Activated CD8-positive, alpha-beta memory T cell treated with anti-CD3 and anti-CD28 coated beads for 36 hours (primary cell): ENCODE results near the gene GDF9. TPM values are rescaled to one million over a fixed set of nuclear protein-coding genes. Genes with fewer than 3 reads are reported as not detected.

Source experiments
- CTCF ChIA-PET: fragments of 350-600 bp; sonication (Branson Sonifier 250); formaldehyde crosslinking; loops from one replicate; lab custom pipeline; 2021; ENCODE audit warnings: antibody characterized with exemption; lab: Charles Lee
- POLR2A ChIA-PET: fragments of 350-600 bp; sonication (Branson Sonifier 250); formaldehyde crosslinking; loops from one replicate; lab custom pipeline; 2021; ENCODE audit warnings: antibody characterized with exemption; lab: Charles Lee
- total RNA-seq, 2 experiments: library from RNA; stranded (reverse); gene quantifications; one replicate each; pipeline ENCODE4 v1.2.3, GENCODE V29; 2021

GDF9 gene
- total RNA-seq, 2 experiments from 2014 or later = 0.23 to 0.27 TPM

DNA sequence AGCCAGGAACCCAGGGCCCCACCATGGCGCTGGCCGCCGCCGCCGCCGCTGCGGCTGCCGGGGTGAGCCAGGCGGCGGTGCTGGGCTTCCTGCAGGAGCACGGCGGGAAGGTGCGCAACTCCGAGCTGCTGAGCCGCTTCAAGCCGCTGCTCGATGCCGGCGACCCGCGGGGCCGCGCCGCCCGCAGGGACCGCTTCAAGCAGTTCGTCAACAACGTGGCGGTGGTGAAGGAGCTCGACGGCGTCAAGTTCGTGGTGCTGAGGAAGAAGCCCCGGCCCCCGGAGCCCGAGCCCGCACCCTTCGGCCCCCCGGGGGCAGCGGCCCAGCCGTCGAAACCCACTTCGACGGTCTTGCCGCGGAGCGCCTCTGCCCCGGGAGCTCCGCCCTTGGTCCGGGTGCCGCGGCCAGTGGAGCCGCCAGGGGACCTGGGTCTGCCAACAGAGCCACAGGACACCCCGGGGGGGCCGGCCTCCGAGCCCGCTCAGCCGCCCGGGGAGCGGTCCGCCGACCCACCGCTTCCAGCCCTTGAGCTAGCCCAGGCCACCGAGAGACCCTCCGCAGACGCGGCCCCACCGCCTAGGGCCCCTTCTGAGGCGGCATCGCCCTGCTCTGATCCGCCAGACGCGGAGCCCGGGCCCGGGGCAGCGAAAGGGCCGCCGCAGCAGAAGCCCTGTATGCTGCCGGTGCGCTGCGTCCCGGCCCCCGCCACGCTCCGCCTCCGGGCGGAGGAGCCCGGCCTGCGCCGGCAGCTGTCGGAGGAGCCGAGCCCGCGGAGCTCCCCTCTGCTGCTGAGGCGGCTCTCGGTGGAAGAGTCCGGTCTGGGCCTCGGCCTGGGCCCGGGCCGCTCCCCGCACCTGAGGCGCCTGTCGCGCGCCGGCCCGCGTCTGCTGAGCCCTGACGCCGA is 52.4 kb downstream of the GDF9 start:
- POLR2A ChIA-PET = interaction anchor here (1.1 kb wide), 1 partner anchor 66 kb away, joined by 3 read pairs; the partner anchor contains the start of gene CCNI2
- CTCF ChIA-PET = interaction anchor here (0.6 to 1.5 kb wide), 3 partner anchors 9 to 28 kb away, joined by 3 to 5 read pairs (median 3); no protein-coding TSS in a partner anchor

- POLR2A ChIA-PET = no interaction called here
- CTCF ChIA-PET = interaction anchor here (0.6 to 1.5 kb wide), 3 partner anchors 10 to 29 kb away, joined by 3 to 5 read pairs (median 3); no protein-coding TSS in a partner anchor
These were observed 53.3 kb downstream of the GDF9 start, which contains the start of gene SOWAHA for GRCh38 chr5:132812781-132813598. Gene SOWAHA (plus strand): TSS chr5:132813302. CDS start chr5:132813622, 320 bp downstream.

DNA sequence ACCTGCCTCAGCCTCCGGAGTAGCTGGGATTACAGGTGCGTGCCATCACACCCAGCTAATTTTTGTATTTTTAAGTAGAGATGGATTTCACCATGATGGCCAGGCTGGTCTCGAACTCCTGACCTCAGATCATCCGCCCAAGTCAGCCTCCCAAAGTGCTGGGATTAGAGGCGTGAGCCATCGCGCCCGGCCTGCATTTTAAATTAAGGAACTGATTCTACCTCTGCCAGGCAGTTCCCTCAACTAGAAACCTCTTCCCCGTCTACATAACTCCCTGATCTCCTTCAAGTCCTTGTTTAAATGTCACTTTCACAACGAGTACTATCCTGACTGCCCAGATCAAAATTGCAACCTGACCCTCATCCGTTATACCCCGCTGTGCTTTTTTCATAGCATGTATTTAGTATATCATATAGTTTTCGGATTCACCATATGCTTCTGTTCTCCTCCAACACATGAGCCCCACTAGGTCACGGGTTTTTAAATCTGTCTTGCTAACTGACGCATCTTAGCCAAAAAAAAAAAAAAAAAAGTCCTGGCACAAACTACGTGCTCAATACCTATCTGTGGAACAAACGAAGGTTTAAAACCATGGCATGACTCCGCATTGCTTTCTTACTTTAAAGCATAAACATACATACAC is 54.0 kb downstream of the GDF9 start:
- CTCF ChIA-PET = no interaction called here
- POLR2A ChIA-PET = no interaction called here

Other genes with a start within 250 kb of the GDF9 start
- gene IL13, start 208.3 kb downstream of the GDF9 start, total RNA-seq = 10 to 100 TPM; 17.8 to 21.0 TPM
- gene IL4, start 192.5 kb downstream of the GDF9 start, total RNA-seq = 1 to 10 TPM; 2.0 to 2.5 TPM
- 10 to 100 TPM; 16.1 to 16.9 TPM for gene KIF3A, start 128.9 kb downstream of the GDF9 start, total RNA-seq
- gene CCNI2, start 119.0 kb downstream of the GDF9 start, total RNA-seq = 10 to 100 TPM in 1 of 2 experiments, 1 to 10 TPM in 1; 9.3 to 10.2 TPM
- 10 to 100 TPM; 32.5 TPM for gene SEPTIN8, start 89.2 kb downstream of the GDF9 start, total RNA-seq
- gene SOWAHA, start 53.2 kb downstream of the GDF9 start, total RNA-seq = under 1 TPM; 0.06 TPM
- gene SHROOM1, start 35.8 kb downstream of the GDF9 start, total RNA-seq = 1 to 10 TPM; 1.6 to 1.9 TPM
- gene UQCRQ, start 173 bp upstream of the GDF9 start, total RNA-seq = 100 to 1,000 TPM; 621 to 661 TPM
- gene LEAP2, start 7.2 kb upstream of the GDF9 start, total RNA-seq = 1 to 10 TPM; 3.5 to 3.9 TPM
- 10 to 100 TPM; 23.2 to 25.7 TPM for gene AFF4, start 97.2 kb upstream of the GDF9 start, total RNA-seq
- 10 to 100 TPM; 29.9 to 30.6 TPM for gene ZCCHC10, start 160.1 kb upstream of the GDF9 start, total RNA-seq
- 100 to 1,000 TPM; 249 to 254 TPM for gene HSPA4, start 185.5 kb upstream of the GDF9 start, total RNA-seq